B cell (primary cell): Measurements from ENCODE around the gene DEDD2. TPM values are rescaled to one million over a fixed set of nuclear protein-coding genes. Genes with fewer than 3 reads are reported as not detected.

ENCODE experiments used
- ATAC-seq: fragments of 200-7000 bp; cut with Tn5 transposase; one replicate; pipeline ENCODE4 v1.10.0; 2021; ENCODE audit warnings: low read depth, mild to moderate bottlenecking, moderate number of reproducible peaks, moderate library complexity
- CTCF ChIA-PET: fragments of 350-600 bp; sonication (Branson Sonifier 250); formaldehyde crosslinking; loops from one replicate; lab custom pipeline; 2021; ENCODE audit warnings: antibody characterized with exemption, inconsistent platforms; lab: Charles Lee
- POLR2A ChIA-PET: fragments of 350-600 bp; sonication (Branson Sonifier 250); formaldehyde crosslinking; loops from one replicate; lab custom pipeline; 2021; ENCODE audit warnings: antibody characterized with exemption; lab: Charles Lee
- DNase-seq: peaks from one replicate; pipeline ENCODE4 v3.0.0; 2013
- H2AFZ ChIP-seq: 2 replicates; pipeline ENCODE4 v1.6.1; 2012; ENCODE audit warnings: mild to moderate bottlenecking, low read depth, low read length; ENCODE audit not compliant: insufficient read depth, poor library complexity, severe bottlenecking
- H3K27ac ChIP-seq, 2 donors: 1 replicate in 1 of 2; 2 replicates in 1 of 2; pipeline ENCODE4 v1.5.1; 2012 to 2013; ENCODE audit warnings: low read length in 2 of 2, mild to moderate bottlenecking in 2 of 2, moderate library complexity in 1 of 2
- H3K27me3 ChIP-seq, 4 experiments: fragments of 200-600 bp in 1 of 4; sonication (generic) in 1 of 4; replicated peaks in 1 of 4; 1 replicate in 2 of 4; 2 replicates in 2 of 4; pipeline versions ENCODE4 v1.6.1 to v1.7.0; 2013 to 2016; ENCODE audit warnings: low read length in 3 of 4, mild to moderate bottlenecking in 2 of 4, mixed read lengths in 1 of 4, moderate library complexity in 1 of 4; ENCODE audit not compliant: insufficient read depth in 4 of 4, control insufficient read depth in 3 of 4; ENCODE audit errors: control extremely low read depth in 1 of 4
- H3K36me3 ChIP-seq, 2 experiments: replicated peaks in 1 of 2; 1 replicate in 1 of 2; 2 replicates in 1 of 2; pipeline versions ENCODE4 v1.6.1 to v1.7.1; 2013; ENCODE audit warnings: low read length in 1 of 2; ENCODE audit not compliant: insufficient read depth in 2 of 2, control insufficient read depth in 1 of 2; ENCODE audit errors: control extremely low read depth in 1 of 2, extremely low read depth in 1 of 2
- H3K4me1 ChIP-seq, 2 donors: fragments of 200-600 bp in 1 of 2; sonication (generic) in 1 of 2; 1 replicate in 1 of 2; 2 replicates in 1 of 2; pipeline versions ENCODE4 v1.5.1 to v1.6.1; 2013 to 2017; ENCODE audit warnings: low read length in 2 of 2; ENCODE audit not compliant: control insufficient read depth in 2 of 2, insufficient read depth in 2 of 2
- H3K4me2 ChIP-seq: replicated peaks from 2 replicates; pipeline ENCODE3; 2012; ENCODE audit warnings: mild to moderate bottlenecking, low read depth, low read length; ENCODE audit not compliant: poor library complexity, severe bottlenecking
- H3K4me3 ChIP-seq, 5 experiments: fragments of 200-600 bp in 1 of 5; sonication (generic) in 1 of 5; 1 replicate in 3 of 5; 2 replicates in 2 of 5; pipeline versions ENCODE4 v1.5.1 to v1.7.0; 2011 to 2016; ENCODE audit warnings: low read length in 4 of 5, mild to moderate bottlenecking in 4 of 5, low read depth in 2 of 5, control low read depth in 1 of 5, moderate library complexity in 1 of 5; ENCODE audit not compliant: insufficient read depth in 1 of 5; ENCODE audit errors: control extremely low read depth in 1 of 5, extremely low read depth in 1 of 5
- H3K79me2 ChIP-seq: fragments of 200-600 bp; sonication (generic); one replicate; pipeline ENCODE4 v1.6.0; 2016; ENCODE audit warnings: low read length; ENCODE audit not compliant: control insufficient read depth, insufficient read depth
- H3K9ac ChIP-seq: fragments of 200-600 bp; sonication (generic); 2 replicates; pipeline ENCODE4 v1.6.1; 2017; ENCODE audit warnings: mild to moderate bottlenecking, low read length, moderate library complexity
- H3K9me3 ChIP-seq, 3 donors: one replicate each; pipeline versions ENCODE4 v1.6.1 to v1.7.1; 2013; ENCODE audit warnings: low read length in 2 of 3; ENCODE audit not compliant: control insufficient read depth in 2 of 3, insufficient read depth in 1 of 3; ENCODE audit errors: control extremely low read depth in 1 of 3
- H4K20me1 ChIP-seq: 2 replicates; pipeline ENCODE4 v1.6.0; 2012; ENCODE audit warnings: mild to moderate bottlenecking, low read length; ENCODE audit not compliant: insufficient read depth, control insufficient read depth, poor library complexity, severe bottlenecking
- H3K27ac Mint-ChIP-seq: one replicate; pipeline ENCODE4 v1.8.0; 2021; ENCODE audit warnings: mixed read lengths
- H3K27me3 Mint-ChIP-seq: one replicate; pipeline ENCODE4 v1.8.0; 2021; ENCODE audit warnings: mixed read lengths
- H3K4me1 Mint-ChIP-seq: one replicate; pipeline ENCODE4 v1.8.0; 2021; ENCODE audit warnings: mixed read lengths
- H3K4me3 Mint-ChIP-seq: one replicate; pipeline ENCODE4 v1.8.0; 2021; ENCODE audit warnings: mixed read lengths
- H3K9me3 Mint-ChIP-seq: one replicate; pipeline ENCODE4 v1.8.0; 2022; ENCODE audit warnings: mixed read lengths; ENCODE audit not compliant: insufficient read depth
- CTCF ChIP-seq: fragments of 200-600 bp; IDR thresholded peaks from one replicate; pipeline ENCODE4 v1.8.0; 2022; ENCODE audit warnings: antibody characterized with exemption, mild to moderate bottlenecking
- EZH2 ChIP-seq: IDR thresholded peaks from 2 replicates; pipeline ENCODE4 v1.6.1; 2012; ENCODE audit warnings: borderline replicate concordance, low read depth, mild to moderate bottlenecking, moderate library complexity, low read length; ENCODE audit not compliant: insufficient read depth, poor library complexity, severe bottlenecking
- whole genome bisulfite sequencing: methylation state at CpG from one replicate; pipeline ENCODE4 v1.1.5; 2013; ENCODE audit warnings: missing lambda C conversion rate; ENCODE audit not compliant: insufficient coverage; 5-methylcytosine and 5-hydroxymethylcytosine counted together
- intact Hi-C: fragments of 100-400 bp; cut with micrococcal nuclease; formaldehyde crosslinking; loops from one replicate; pipeline ENCODE4 v1.10.0; 2022
- polyA plus RNA-seq: library from polyadenylated mRNA; depleted of rRNA; stranded (reverse); fragments of >200 nt; gene quantifications from 2 replicates; pipeline ENCODE4 v1.2.3, GENCODE V29; 2012
- total RNA-seq, 2 donors: library from RNA; stranded (reverse); fragments of 120-200 nt in 1 of 2; gene quantifications; 1 replicate in 1 of 2; 2 replicates in 1 of 2; pipeline versions ENCODE4 v1.2.3 to v1.2.4, GENCODE V29; 2013 to 2022

The DEDD2 gene
- total and polyA plus RNA-seq, 2 donors (not counting 1 experiment from before 2014, with no cell fraction given), result 52.8 to 90.6 TPM

- Histone ChIP-seq H3K9me3 (no peaks in the 10 kb centered on the region), H3K36me3 (no peaks in the 10 kb centered on the region), H3K9ac (peak overlapping the region; percentile 70), H3K27me3 (peaks cover 0 to 49% (median 39%) of the 10 kb centered on the region in 4 experiments), H3K4me1 (peaks cover 26 to 49% of the 10 kb centered on the region in 2 donors), H2AFZ (peak overlapping the region; percentile 79), H3K27ac (no peak overlapping the region), H3K79me2 (peaks cover 24% of the 10 kb centered on the region), H3K4me2 (peak overlapping the region; percentile 98), H3K4me3 (peak overlapping the region; percentile 3 to 83 (median 48)), H4K20me1 (peaks cover 40% of the 10 kb centered on the region)
- ChIA-PET CTCF (interaction anchor here (0.7 to 3.2 kb wide), 15 partner anchors 9 to 246 kb away, joined by 3 to 32 read pairs (median 4); partner anchors contain the start of gene POU2F2), POLR2A (interaction anchor here (0.6 to 1.4 kb wide), 8 partner anchors 17 to 93 kb away, joined by 3 to 6 read pairs (median 4); partner anchors contain the start of gene DEDD2)
- Mint-ChIP-seq H3K27me3 (peaks cover 20% of the 10 kb centered on the region), H3K27ac (no peak overlapping the region), H3K4me3 (no peak overlapping the region), H3K4me1 (peaks cover 15% of the 10 kb centered on the region), H3K9me3 (no peaks in the 10 kb centered on the region)
- peak; percentile 85 for DNase-seq
- peak; percentile 48 for TF ChIP-seq CTCF
- no peak for TF ChIP-seq EZH2
- ATAC-seq, result peak; percentile 93
- intact Hi-C loops, result loop anchor here (2.0 kb wide), 2 partner anchors 40 to 66 kb away; partner anchors contain the start of genes DEDD2 and GSK3A
- WGBS, result under 1% methylated on average over 60 of the region's 66 CpGs
These were observed 40.3 kb downstream of the DEDD2 start for GRCh38 chr19:42176990-42177685.

GRCh38 chr19:42176649-42176989 is 40.9 kb downstream of the DEDD2 start:
- POLR2A ChIA-PET, result interaction anchor here (0.6 to 1.4 kb wide), 8 partner anchors 17 to 93 kb away, joined by 3 to 6 read pairs (median 4); partner anchors contain the start of gene DEDD2
- DNase-seq (peak; percentile 48), ATAC-seq (peak; percentile 49)
- peak overlapping the region in 4 of 5 experiments; percentile 28 to 83 (median 51) for H3K4me3 ChIP-seq
- H3K36me3 ChIP-seq, result no peaks in the 10 kb centered on the region
- peaks cover 21 to 44% of the 10 kb centered on the region in 2 donors for H3K4me1 ChIP-seq
- 1% methylated on average over 30 of the region's 31 CpGs for WGBS
- H3K4me2 ChIP-seq, result peak overlapping the region; percentile 98
- Mint-ChIP-seq H3K9me3 (no peaks in the 10 kb centered on the region), H3K27me3 (peaks cover 20% of the 10 kb centered on the region), H3K4me3 (peak overlapping the region; percentile 91), H3K4me1 (peaks cover 10% of the 10 kb centered on the region), H3K27ac (no peak overlapping the region)
- no peak overlapping the region for H3K27ac ChIP-seq
- H3K27me3 ChIP-seq, result peaks cover 0 to 49% (median 39%) of the 10 kb centered on the region in 4 experiments
- no peaks in the 10 kb centered on the region for H3K9me3 ChIP-seq
- CTCF ChIA-PET, result interaction anchor here (0.8 to 3.2 kb wide), 18 partner anchors 9 to 103 kb away, joined by 3 to 32 read pairs (median 4); partner anchors contain the start of gene POU2F2
- intact Hi-C loops, result loop anchor here (2.0 kb wide), 2 partner anchors 40 to 66 kb away; partner anchors contain the start of genes DEDD2 and GSK3A
- peak overlapping the region; percentile 79 for H2AFZ ChIP-seq
- H3K9ac ChIP-seq, result peak overlapping the region; percentile 70
- H3K79me2 ChIP-seq, result peaks cover 19% of the 10 kb centered on the region
- peaks cover 40% of the 10 kb centered on the region for H4K20me1 ChIP-seq
- no peak for TF ChIP-seq CTCF
- no peak for TF ChIP-seq EZH2
